ENCODE results near the gene PCYT2.
"Not testable (repeated sequence)": the region's sequence is repeated elsewhere in the genome, so short reads cannot be mapped to it uniquely, and the experiment has no call there.

Gene PCYT2

GRCh38 chr17:81911277-81911961, at the start of gene PCYT2:
Gene PCYT2, minus strand, starts transcription at chr17:81911399. Its CDS starts 44 bp downstream, at chr17:81911355.
- peak; percentile 99 for DNase-seq (ENCODE audit: low spot score)

GRCh38 chr17:81960130-81960958, 49.1 kb upstream of the PCYT2 start:
- peak; percentile 41 for DNase-seq (ENCODE audit: low spot score)

DNA sequence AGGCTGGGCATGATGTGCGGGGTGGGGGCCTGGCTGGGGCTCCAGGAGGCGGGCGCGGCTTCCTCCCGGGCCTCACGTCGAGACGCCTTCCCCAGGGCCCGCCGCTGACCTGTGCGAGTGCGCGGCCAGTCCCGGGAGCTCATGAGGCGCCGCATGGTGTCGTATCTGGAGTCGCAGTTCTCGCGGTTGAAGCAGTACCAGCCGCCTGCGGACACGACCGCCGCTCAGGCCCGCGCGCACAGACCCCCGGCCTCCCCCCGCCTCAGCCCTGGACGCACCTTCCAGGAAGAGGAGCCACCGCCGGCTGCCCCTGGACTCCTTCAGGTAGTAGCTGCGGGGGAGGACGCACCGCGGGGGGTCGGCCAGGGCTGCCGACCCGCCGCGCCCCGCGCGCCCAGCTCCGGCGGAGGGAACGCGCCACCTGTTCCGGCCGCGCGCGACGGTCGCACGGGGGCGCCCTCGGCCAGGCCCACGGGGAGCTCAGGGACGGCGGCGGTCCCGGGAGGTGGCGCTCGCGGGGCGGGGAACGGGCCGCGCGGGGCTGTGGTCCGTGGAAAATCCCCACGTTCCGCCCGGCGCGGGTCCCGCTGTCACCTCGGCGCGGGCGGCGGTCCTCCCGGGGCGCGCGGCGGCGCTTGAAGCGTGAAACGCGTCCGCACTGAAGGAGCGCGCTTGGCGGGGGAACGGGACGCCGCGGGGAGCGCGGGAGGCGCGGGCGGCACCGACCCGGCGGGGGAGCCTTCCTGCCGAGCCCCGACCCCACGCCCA, 48.3 kb upstream of the PCYT2 start:
- DNase-seq (ENCODE audit: low spot score) = peak; percentile 75

DNA sequence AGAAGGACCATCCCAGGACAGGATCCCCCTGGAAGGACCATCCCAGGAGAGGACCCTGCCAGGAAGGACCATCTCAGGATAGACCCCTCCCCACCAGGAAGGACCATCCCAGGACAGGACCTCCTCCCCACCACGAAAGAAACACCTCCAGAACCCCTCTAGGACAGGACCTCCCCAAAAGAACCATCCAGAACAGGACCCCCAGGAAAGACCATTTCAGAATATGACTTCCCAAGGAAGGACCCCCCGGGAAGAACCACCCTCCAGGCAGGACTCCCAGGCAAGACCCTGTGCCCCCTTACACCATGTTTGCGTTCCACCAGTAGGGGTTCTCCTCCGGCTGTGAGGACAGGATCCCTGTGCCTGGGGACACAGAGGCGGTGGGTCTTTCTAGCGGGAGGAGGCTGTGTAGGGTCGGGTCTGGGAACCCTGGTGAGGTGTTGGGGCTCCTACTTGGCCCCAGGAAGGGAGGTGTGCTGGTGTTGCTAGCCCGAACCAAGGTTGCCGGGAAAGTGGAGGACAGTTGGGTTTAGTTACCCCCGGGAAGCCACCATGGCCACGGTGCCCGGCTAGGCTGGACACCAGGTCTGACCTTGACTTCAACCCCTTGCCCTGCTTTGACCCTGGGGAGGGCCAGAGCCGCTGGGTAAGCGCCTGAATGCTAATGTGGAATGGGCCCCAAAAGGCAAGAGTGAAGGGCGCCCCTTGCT, 47.6 kb upstream of the PCYT2 start:
- peak; percentile 46 for DNase-seq (ENCODE audit: low spot score)

DNA sequence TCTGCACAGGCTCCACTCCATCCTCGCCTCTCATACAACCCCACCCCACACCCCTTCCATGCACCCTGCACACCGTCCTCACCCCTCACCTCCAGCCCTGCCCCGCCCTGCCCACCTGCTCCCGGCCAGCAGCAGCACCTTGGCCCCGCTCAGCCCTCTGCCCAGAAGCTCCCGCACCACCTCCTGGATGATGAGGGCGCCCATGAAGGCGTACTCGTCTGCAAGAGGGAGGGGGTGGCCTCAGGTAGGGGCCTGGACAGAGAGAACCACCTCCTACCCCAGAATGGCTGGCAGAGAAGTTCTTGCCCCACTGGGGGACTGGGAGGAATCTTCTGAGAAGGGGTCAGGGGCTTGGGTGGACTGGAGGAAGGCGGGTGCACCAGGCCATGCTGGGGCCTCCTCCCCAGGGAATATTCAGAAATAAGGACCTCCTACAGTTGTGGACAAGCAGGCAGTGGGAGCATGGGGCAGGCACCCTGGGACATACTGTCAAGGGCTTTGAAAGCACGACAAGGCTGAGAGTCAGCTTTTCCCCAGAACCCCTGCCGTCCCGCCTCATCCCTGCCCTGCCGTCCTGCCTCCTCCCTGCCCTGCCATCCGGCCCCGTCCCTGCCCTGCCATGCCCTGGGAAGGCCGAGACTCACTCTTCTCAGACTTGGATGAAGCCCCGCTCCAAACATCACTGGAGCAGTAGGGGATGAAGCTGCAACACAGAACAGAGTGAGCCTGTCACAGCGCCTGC, 46.7 kb upstream of the PCYT2 start:
- DNase-seq (ENCODE audit: low spot score) = no peak

DNA sequence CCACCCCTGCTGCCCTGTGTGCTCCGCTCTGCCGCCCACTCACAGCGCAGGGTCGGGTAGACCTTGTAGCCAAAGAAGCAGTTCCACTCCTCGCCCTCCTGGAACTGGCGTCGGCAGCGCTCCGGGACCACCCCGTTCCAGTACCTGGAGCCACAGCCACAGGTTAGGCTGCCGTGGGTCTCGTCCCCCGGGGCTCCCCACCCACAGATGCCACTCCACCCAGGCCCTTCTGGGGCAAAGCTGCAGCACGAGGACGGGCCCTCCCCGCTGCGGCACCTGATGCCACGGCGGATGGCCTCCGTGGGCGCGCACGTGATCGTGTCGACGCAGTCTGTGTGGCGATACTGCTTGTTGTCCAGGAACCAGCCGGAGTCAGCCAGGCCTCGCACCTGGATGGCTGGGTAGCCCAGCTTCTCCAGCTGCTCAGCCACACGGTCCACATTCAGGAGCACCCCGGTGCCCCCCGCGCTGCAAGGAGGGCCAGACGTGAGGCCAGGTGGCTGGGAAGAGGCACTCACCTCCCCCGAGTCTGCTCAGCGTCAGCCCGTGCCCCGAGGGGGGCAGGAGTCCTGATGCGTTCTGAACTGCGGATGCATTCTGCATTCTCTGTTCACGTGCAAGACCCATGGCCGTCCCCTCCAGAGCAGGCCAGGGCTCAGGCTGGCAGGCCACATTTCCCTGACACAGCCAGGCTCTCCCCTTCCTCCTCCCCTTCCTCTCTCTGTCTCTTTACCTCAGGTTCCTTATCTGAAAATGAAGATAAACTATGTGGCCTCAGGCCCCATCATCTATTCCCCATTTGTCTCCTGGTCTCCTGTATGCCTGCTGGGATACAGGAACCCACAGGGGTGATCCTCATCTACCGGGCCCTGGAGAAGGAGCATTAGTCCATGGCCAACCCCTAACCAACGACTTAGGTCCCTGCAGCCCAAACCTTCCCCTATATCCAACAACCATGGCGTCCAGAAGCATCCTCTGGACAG, 45.7 kb upstream of the PCYT2 start:
- DNase-seq (ENCODE audit: low spot score) = no peak

- DNase-seq (ENCODE audit: low spot score) = no peak
Observed at GRCh38 chr17:81955756-81956544, 44.8 kb upstream of the PCYT2 start.

DNA sequence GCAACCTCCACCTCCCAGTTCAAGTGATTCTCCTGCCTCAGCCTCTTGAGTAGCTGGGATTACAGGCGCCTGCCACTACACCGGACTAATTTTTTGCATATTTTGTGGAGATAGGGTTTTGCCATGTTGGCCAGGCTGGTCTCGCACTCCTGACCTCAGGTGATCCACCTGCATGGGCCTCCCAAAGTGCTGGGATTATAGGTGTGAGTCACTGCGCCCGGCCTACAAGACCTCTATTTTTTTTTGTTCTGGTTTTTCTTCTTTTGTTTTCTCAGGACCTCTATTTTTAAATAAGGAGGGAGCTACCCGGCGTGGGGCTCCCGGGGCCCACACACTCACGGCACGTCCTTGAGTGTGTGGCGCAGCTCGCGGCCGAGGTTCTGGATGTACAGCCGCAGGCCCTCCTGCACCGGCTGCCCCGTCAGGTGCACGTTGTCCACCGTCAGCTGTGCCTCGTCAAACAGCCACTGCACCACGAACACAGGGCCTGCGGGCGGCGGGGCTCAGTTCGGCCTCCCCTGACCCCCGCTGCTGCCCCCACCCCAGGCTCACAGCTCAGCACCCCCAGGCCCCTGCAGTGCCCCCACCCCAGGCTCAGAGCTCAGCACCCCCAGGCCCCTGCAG, 44.0 kb upstream of the PCYT2 start:
- no peak for DNase-seq (ENCODE audit: low spot score)

DNA sequence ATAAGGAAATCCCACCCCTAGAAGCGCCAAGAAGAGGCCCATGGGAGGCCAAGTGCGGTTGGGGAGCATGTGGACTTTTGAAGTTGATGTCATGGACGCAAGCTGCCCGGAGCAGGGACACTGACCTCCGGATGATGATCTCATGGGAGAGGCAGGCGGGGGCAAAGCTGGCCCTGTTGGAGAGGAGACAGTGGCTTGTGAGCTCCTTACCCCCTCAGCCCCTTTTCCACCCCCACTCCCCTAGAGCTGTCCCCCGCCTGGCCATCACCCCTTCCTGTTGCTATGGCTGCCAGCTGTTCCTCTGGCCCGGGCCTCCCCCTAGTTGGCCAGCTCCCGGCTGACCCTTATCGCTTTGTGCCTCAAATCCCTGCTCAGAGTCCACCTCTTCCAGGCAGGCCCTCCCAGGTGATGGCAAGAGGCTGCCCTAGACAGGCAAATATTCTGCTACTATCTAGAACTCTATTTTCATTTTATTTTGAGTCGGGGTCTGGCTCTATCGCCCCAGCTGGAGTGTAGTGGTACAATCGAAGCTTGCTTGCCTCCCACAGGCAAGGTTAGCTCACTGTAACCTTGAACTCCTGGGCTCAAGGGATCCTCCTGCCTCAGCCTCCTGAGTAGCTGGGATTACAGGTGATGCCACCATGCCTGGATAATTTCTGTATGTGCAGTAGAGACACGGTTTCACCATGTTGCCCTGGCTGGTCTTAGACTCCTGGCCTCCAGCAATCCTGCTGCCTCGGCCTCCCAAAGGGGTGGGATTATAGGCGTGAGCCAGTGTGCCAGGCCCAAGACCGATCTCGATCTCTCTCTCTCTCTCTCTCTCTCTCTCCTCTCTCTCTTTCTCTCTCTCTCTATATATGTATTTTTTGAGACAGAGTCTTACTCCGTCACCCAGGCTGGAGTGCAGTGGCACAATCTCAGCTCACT, 43.2 kb upstream of the PCYT2 start:
- no peak for DNase-seq (ENCODE audit: low spot score)

DNA sequence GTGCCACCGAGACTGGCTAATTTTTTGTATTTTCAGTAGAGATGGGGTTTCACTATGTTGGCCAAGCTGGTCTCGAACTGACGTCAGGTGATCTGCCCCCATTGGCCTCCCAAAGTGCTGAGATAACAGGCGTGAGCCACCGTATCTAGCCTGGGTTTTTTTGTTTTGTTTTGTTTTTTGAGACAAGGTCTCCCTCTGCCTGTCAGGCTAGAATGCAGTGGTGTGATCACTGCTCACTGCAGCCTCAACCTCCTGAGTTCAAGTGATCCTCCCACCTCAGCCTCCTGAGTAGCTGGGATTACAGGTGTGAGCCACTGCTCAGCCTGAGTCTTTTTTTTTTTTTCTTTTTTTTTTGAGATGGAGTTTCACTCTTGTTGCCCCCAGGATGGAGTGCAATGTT, 42.2 kb upstream of the PCYT2 start:
- not testable (repeated sequence) for DNase-seq (ENCODE audit: low spot score)

- DNase-seq (ENCODE audit: low spot score) = no peak
Observed at GRCh38 chr17:81952792-81953228, 41.6 kb upstream of the PCYT2 start.

DNA sequence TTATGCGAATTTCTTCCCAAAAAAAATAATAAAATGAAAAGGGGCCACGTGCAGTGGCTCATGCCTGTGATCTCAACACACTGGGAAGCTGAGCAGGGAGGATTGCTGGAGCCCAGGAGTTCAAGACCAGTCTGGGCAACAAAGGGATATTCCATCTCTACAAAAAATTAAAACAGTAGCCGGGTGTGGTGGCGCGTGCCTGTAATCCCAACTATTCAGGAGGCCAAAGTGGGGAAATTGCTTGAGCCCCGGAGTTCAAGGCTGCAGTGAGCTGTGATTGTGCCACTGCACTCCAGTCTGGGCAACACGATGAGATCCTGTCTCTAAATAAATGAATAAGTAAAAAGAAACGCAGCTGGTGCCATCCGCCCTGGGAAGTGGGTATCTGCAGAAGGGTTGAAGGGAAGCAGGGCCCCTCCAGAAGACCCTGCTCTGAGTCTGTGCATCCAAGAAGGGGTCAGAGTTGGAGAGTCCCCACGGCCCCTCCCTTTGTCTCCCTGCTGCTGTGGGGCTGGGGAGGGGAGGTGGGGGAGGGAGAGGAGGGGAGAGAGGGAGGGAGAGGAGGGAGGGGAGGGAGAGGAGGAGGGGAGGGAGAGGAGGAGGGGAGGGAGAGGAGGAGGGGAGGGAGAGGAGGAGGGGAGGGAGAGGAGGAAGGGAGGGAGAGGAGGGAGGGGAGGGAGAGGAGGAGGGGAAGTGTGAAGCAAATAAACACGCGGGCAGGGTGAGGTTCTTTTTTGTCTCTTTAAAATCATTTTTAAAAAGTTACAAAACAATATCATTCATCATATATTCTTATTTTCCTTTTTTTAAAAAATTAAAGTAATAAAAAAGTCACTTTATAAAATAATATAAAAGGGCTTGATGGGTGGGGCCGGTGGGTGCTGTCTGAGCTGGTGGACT, 40.8 kb upstream of the PCYT2 start:
- DNase-seq (ENCODE audit: low spot score) = no peak

DNA sequence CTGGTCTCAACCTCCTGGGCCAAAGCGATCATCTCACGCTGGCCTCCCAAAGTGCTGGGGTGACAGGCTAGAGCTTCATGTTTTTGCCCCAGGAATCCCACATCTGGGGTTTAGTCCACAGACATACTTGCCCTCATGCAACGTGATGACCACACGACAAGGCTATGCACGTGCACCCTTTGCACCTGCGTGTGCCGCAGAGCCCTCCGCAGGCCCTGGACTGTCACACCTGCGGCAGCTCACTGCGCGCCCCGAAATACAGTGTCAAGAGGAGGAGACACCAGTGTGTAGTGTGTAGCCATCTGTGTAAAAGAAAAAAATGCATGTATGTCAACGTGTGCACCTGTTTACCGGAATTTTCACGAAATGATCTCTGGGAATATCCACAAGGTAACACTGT, 39.3 kb upstream of the PCYT2 start:
- no peak for DNase-seq (ENCODE audit: low spot score)

GRCh38 chr17:81948635-81949378, 37.6 kb upstream of the PCYT2 start:
- no peak for DNase-seq (ENCODE audit: low spot score)

- no peak for DNase-seq (ENCODE audit: low spot score)
Observed at GRCh38 chr17:81947189-81947588, 36.0 kb upstream of the PCYT2 start, which contains the start of gene MYADML2. Gene MYADML2, minus strand, starts transcription at chr17:81947233. Its CDS starts 5,492 bp downstream, at chr17:81941741.

- DNase-seq (ENCODE audit: low spot score) = no peak
Observed at GRCh38 chr17:81944858-81945257, 33.7 kb upstream of the PCYT2 start.

Data from HuH-7 (cell line).